Neural cell (in vitro differentiated cells): Measurements from ENCODE around the gene RAB1A. TPM values are rescaled to one million over a fixed set of nuclear protein-coding genes. Genes with fewer than 3 reads are reported as not detected.

Experiments used
- H2AFZ ChIP-seq: fragments of 200-600, 300-800 bp; sonication (generic), shearing (Covaris generic); 2 replicates; pipeline ENCODE4 v1.6.0; 2014; ENCODE audit warnings: low read depth, mild to moderate bottlenecking, antibody characterized with exemption, low read length, moderate library complexity
- H3F3A ChIP-seq: fragments of 200-600 bp; shearing (Covaris generic); 2 replicates; pipeline ENCODE4 v1.6.1; 2016; ENCODE audit warnings: mild to moderate bottlenecking, moderate library complexity, mixed read lengths, antibody characterized with exemption, low read length; ENCODE audit not compliant: insufficient read depth, poor library complexity, severe bottlenecking
- H3K27ac ChIP-seq: fragments of 200-600, 300-800 bp; sonication (generic), shearing (Covaris generic); 2 replicates; pipeline ENCODE4 v1.5.1; 2014; ENCODE audit warnings: mild to moderate bottlenecking, low read length, moderate library complexity
- H3K27me3 ChIP-seq: fragments of 300-800, 200-600 bp; sonication (generic), shearing (Covaris generic); 2 replicates; pipeline ENCODE4 v1.6.0; 2014; ENCODE audit warnings: mild to moderate bottlenecking, low read depth, low read length, moderate library complexity; ENCODE audit not compliant: insufficient read depth
- H3K36me3 ChIP-seq: fragments of 300-800, 200-600 bp; sonication (generic), shearing (Covaris generic); 2 replicates; pipeline ENCODE4 v1.5.1; 2014; ENCODE audit warnings: mild to moderate bottlenecking, antibody characterized with exemption, low read length, moderate library complexity; ENCODE audit not compliant: insufficient read depth
- H3K4me2 ChIP-seq: fragments of 300-800, 200-600 bp; sonication (generic), shearing (Covaris generic); 2 replicates; pipeline ENCODE4 v1.6.0; 2014; ENCODE audit warnings: mild to moderate bottlenecking, low read length
- H3K4me3 ChIP-seq: fragments of 300-800, 200-600 bp; sonication (generic), shearing (Covaris generic); 2 replicates; pipeline ENCODE4 v1.5.1; 2014; ENCODE audit warnings: mild to moderate bottlenecking, low read length, moderate library complexity
- H3K79me2 ChIP-seq: fragments of 200-600 bp; shearing (Covaris generic); replicated peaks from 2 replicates; pipeline ENCODE4 v1.6.0; 2014; ENCODE audit warnings: mild to moderate bottlenecking, low read length, moderate library complexity; ENCODE audit not compliant: insufficient read depth
- H3K9ac ChIP-seq: fragments of 300-800, 200-600 bp; sonication (generic), shearing (Covaris generic); 2 replicates; pipeline ENCODE4 v1.6.1; 2016; ENCODE audit warnings: mild to moderate bottlenecking, low read length, mixed read lengths
- H3K9me2 ChIP-seq: fragments of 200-600 bp; shearing (Covaris generic); 2 replicates; pipeline ENCODE4 v1.6.1; 2016; ENCODE audit warnings: mild to moderate bottlenecking, low read length, mixed read lengths; ENCODE audit not compliant: insufficient read depth
- H3K9me3 ChIP-seq: fragments of 200-600, 300-800 bp; sonication (generic), shearing (Covaris generic); 2 replicates; pipeline ENCODE4 v1.6.1; 2016; ENCODE audit warnings: mild to moderate bottlenecking, mixed run types, low read length, moderate library complexity, mixed read lengths
- H4K20me1 ChIP-seq: fragments of 200-600 bp; shearing (Covaris generic); 2 replicates; pipeline ENCODE4 v1.6.1; 2016; ENCODE audit warnings: mild to moderate bottlenecking, mixed run types; ENCODE audit not compliant: insufficient read depth
- CTCF ChIP-seq: fragments of 450-650 bp; IDR thresholded peaks from 2 replicates; pipeline ENCODE4 v1.5.1; 2014; ENCODE audit warnings: antibody characterized with exemption, mild to moderate bottlenecking, moderate library complexity; ENCODE audit not compliant: poor library complexity, severe bottlenecking
- EP300 ChIP-seq: fragments of 450-650 bp; conservative IDR thresholded peaks from 2 replicates; pipeline ENCODE4 v1.6.1; 2014; ENCODE audit warnings: antibody characterized with exemption, mild to moderate bottlenecking, moderate library complexity; ENCODE audit not compliant: poor library complexity, severe bottlenecking
- EZH2 ChIP-seq: fragments of 200-600, 300-800 bp; shearing (Covaris generic), sonication (generic); IDR thresholded peaks from 2 replicates; pipeline ENCODE4 v1.6.1; 2014; ENCODE audit warnings: antibody characterized with exemption, low read length, borderline replicate concordance, mild to moderate bottlenecking; ENCODE audit not compliant: insufficient read depth, poor library complexity, severe bottlenecking
- MXI1 ChIP-seq: fragments of 450-650 bp; conservative IDR thresholded peaks from 2 replicates; pipeline ENCODE4 v1.6.1; 2014; ENCODE audit warnings: antibody characterized with exemption, mild to moderate bottlenecking; ENCODE audit not compliant: poor library complexity, severe bottlenecking
- POLR2AphosphoS5 ChIP-seq: IDR thresholded peaks from 2 replicates; pipeline ENCODE4 v1.6.1; 2012
- RAD21 ChIP-seq: fragments of 450-650 bp; conservative IDR thresholded peaks from 2 replicates; pipeline ENCODE4 v1.6.1; 2014; ENCODE audit warnings: antibody characterized with exemption, mild to moderate bottlenecking, moderate library complexity
- REST ChIP-seq: IDR thresholded peaks from 2 replicates; pipeline ENCODE4 v1.6.1; 2012; ENCODE audit warnings: borderline replicate concordance
- SMC3 ChIP-seq: fragments of 450-650 bp; conservative IDR thresholded peaks from 2 replicates; pipeline ENCODE4 v1.6.1; 2014; ENCODE audit warnings: antibody characterized with exemption, mild to moderate bottlenecking, moderate library complexity; ENCODE audit not compliant: poor library complexity
- TAF1 ChIP-seq: IDR thresholded peaks from 2 replicates; pipeline ENCODE4 v1.6.1; 2012; ENCODE audit warnings: low read depth
- polyA plus RNA-seq: library from polyadenylated mRNA; depleted of rRNA; stranded (reverse); fragments of >200 nt; gene quantifications from 2 replicates; pipeline ENCODE4 v1.2.3, GENCODE V29; 2014

Gene RAB1A
- polyA plus RNA-seq, 1 donor from 2014 or later, result 240 TPM

GRCh38 chr2:65169760-65170136 is 39.8 kb upstream of the RAB1A start:
- Histone ChIP-seq H3F3A (no peaks in the 10 kb centered on the region), H4K20me1 (no peaks in the 10 kb centered on the region), H3K36me3 (no peaks in the 10 kb centered on the region), H3K79me2 (no peaks in the 10 kb centered on the region), H3K27ac (no peak overlapping the region), H3K9me3 (no peaks in the 10 kb centered on the region), H3K9me2 (no peaks in the 10 kb centered on the region), H3K4me2 (no peak overlapping the region), H3K9ac (no peak overlapping the region), H2AFZ (no peak overlapping the region), H3K4me3 (no peak overlapping the region), H3K27me3 (no peaks in the 10 kb centered on the region)
- TF ChIP-seq RAD21 (no peak), REST (no peak), MXI1 (no peak), POLR2AphosphoS5 (no peak), TAF1 (no peak)

- Histone ChIP-seq H3K79me2 (no peaks in the 10 kb centered on the region), H3K9me2 (no peaks in the 10 kb centered on the region), H2AFZ (no peak overlapping the region), H3K27me3 (no peaks in the 10 kb centered on the region), H3K9ac (no peak overlapping the region), H3K4me3 (no peak overlapping the region), H3F3A (no peaks in the 10 kb centered on the region), H3K4me2 (no peak overlapping the region), H4K20me1 (no peaks in the 10 kb centered on the region), H3K27ac (no peak overlapping the region), H3K36me3 (no peaks in the 10 kb centered on the region), H3K9me3 (no peaks in the 10 kb centered on the region)
- no peak for TF ChIP-seq CTCF
- TF ChIP-seq SMC3, result no peak
- no peak for TF ChIP-seq RAD21
- TF ChIP-seq REST, result no peak
- TF ChIP-seq TAF1, result no peak
- TF ChIP-seq MXI1, result no peak
- TF ChIP-seq EZH2, result no peak
- TF ChIP-seq POLR2AphosphoS5, result no peak
- TF ChIP-seq EP300, result no peak
Observed at GRCh38 chr2:65165558-65165957, 35.7 kb upstream of the RAB1A start.
